ENCODE data around the gene PPBP.

GRCh38 chr4:73948291-73948690 lies 39.7 kb downstream of the PPBP start:
- TF ChIP-seq CTCF (IDR thresholded peaks at IDR 0.05) (no peak), POLR2A (IDR thresholded peaks at IDR 0.05) (no peak)
